ENCODE results near the gene NTM.

Gene NTM

DNA sequence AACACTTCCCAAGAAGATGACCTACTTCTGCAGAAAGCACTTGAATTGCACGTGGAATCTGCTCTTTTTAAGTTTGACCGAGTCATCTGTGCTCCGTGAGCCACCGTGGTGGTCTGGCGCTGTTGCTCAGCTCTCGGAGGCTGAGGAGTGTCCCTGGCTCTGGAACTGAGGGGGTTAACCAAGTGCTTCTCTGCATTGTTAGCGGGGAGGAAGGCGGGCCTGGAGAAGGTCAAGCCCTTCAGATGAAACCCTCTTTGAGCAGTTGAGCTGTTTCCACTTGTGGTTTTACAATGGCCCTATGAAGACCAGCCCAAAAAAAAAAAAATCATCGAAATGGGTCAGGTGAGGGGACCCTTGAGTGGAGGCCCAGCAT, 286.4 kb downstream of the NTM start:
- DNase-seq: no peak

DNA sequence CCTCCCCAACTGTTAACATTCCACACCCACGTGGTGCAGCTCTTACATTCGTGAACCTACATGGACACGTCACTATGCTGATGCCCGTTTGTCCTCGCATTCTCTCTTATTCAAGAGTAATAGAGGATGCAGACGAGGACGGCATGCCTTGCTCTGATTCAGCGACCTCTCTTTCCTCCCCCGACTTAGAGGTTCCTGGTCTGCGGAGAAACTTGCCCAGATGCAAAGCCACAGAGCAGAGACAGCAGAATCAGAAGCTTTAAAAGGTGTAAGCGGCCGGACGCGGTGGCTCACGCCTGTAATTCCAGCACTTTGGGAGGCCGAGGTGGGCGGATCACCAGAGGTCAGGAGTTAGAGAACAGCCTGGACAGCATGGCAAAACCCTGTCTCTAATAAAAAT, 288.0 kb downstream of the NTM start:
- DNase-seq: no peak

DNA sequence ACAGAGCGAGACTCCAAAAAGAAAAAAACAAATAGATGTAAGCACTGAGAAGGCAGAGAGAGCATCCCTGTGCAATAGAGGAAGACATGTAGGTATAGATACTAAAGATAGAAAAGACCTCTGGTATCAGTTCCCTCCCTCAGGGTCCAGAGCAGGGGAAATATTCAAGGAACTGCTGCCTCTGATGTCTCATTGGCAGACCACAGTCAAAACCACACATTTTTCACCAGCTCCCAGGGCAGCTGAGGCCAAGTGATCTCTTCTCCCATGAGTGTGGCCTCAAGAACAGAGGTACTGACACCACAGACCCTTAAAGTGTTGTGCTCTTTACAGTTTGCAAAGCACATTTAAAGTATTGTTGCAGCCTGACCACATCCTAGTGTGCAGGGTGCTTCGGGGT, 288.5 kb downstream of the NTM start:
- no peak for DNase-seq

DNA sequence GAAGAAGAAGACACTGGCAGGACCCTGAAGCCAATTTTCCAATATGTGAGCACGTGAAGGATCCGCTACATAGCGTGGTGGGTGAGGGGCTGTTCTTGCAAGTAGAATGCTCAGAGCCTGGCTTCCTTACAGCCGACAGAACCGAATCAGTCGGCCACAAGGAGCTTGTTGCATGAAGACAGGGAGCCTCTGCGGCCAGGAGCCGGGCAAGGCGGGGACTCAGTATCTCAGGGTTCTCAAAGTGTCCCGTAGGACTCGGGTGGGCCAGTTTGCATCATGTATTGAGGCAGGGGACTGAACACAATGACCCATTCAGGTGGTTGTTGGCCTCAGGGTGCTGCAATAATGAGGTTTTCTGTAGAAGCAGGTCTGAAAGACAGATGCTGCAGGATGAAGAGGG, 289.5 kb downstream of the NTM start:
- no peak for DNase-seq

DNA sequence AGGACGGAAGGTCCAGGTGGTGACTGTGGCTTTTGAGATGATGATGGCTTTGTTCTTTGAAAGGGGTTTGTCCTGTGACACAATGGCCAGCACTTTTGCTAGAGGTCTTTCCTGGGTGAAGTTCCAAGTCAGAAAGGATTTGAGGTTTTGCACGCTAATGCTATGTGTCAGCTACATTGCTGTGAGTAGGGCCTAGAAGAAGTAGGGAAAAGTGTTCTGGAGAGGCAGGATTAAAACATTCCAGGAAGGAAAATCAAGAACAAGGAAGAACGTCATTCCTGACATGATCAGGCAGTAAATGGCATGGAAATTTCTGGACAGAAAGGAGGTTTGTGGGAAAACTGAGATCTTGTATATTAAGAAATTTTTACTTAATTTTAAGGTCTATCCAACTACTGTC, 290.7 kb downstream of the NTM start:
- DNase-seq: no peak

DNA sequence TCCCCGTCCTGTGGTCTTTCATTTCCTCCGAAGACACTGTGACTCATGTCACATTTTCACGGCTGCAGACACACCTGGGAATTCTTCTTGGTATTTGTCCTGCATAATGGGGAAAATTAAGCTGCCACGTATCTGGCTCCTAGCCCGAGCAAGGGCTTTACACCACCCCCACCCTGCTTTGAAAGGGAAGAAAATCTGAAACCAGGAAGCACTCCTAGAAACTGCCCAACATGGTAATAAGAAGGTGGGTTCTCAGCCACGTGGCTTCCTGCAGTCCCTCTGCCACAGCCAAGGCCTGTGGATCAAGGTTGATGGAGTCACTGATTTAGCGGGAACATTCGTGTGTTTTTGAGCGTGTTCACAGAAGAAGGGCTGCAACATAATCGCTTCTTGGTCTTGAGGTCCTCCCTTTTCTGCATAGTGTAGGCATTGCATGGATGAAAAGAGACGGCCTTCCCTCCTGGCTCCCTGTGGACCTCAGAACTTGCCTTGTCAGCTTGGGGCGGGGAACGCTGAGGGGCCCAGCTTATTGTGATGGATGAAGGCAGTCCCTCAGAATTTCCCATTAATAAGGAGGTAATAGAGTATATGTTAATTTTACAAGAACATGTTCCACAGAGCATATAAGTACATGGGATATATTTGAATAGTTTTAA, 292.0 kb downstream of the NTM start:
- DNase-seq: no peak

DNA sequence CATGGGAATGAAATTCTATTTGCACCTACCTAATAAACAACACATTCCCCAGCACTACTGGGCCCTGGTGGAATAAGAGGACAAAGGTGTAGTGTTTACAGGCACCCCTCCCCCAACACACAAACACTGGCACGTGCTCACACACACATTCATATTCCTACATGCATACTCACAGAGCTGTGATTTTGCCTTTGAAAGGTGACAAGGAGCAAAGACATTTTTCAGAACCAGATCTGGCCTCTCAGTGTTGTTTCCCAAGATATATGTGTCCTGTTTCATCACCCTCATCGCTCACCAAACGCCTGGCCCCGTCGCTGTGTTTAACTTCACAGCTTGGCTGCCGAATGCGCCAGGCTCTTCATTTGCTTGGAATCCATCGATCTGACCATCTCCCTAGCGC, 292.6 kb downstream of the NTM start:
- DNase-seq: no peak

DNA sequence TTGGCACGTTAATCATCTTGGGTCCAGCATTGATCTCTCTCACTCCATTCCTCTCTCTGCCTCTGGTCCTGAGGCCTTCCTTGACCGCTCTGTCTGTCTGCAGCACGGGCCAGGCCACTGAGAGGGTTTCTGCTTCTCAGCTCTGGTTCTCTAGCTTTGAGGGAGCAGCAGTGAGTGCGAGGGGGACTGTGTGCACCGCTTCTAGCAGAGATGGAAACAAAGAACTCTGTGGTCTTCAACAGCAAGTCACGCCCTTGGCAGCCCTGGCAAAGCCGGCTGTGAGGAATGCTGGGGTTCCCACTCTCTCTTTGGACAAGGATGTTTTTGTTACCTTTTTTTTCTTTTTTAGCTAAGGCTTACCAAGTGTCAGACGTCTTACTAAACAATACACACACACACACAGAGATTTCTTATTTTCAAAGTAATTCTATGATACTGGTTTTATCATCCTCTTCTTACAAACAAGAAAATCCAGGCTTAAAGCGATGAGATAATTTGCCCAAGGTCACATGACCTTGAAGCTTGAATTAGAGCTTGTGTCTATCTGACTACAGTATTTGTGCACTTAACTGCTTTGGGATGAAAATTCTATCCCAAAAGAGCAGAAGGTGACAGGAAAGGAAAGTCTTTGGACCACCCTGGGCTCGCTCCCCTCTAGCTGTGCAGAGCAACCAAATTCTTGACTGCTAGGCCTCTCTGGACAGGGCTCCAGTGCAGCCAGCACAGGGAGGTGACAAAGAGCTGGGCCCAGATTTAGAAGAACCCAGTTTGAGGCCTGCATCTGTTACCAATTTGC, 293.2 kb downstream of the NTM start:
- no peak for DNase-seq

DNA sequence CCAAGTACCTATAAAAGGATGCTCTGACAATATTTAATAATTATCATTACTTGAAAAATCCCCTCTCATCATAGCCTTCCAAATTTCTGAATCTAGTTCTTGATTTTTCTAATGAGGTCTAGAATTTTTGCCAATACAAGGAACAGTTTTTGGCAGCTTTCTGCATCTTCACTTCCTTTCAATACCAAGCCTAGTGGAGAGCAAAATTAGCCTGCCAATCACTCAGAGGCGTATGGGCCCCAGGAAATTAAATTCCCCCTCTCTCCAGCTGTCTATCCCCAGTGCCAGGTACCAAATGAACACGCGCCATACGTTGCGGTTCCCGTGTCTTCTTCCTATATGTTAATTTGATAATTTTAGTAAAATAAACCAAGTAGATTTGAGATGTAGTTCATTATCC, 293.9 kb downstream of the NTM start:
- no peak for DNase-seq

DNA sequence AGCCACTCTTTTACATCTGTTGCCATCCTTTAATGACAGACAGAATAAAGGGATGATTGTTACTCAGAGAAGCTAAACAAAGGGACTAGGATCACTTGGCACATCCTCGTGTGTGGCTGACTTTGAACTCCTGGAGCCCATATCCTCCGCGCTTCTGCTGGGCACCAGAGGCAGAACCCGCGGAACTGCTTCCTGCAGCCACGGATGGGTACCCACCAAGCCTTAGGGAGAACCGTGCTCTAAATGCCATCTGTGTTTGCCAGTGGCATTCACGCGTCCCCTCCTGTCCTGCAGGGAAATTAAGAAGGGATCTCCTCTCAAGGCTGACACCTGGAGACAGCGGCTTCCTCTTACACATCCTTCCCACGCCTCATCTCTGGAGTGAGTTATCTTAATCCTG, 294.4 kb downstream of the NTM start:
- DNase-seq: no peak

DNA sequence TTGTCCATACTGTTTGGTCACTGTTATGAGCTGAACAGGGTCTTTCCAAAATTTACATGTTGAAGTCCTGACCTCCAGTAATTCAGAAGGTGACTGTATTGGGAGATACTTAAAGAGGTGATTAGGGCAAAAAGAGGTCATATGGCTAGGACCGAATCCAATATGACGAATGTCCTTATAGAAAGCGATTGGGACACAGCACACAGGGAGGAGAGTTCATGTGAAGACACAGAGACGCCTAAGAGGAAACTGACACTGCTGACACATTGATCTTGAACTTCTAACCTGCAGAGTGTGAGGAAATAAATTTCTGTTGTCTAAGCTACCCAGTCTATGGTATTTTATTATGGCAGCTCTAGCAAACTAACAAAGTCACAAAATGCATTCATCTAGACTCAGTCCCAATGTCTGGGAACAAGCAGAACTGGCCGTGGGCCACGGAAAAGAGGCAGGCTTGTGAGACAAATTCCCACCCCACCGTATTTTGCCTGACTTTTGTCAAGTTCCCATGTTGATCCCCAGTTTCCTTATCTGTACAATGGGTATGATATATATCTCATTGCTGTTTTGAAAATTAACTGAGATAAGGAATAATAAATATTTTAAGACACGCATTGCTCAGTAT, 295.0 kb downstream of the NTM start:
- DNase-seq: peak in 1 of 3 donors; percentile 20

DNA sequence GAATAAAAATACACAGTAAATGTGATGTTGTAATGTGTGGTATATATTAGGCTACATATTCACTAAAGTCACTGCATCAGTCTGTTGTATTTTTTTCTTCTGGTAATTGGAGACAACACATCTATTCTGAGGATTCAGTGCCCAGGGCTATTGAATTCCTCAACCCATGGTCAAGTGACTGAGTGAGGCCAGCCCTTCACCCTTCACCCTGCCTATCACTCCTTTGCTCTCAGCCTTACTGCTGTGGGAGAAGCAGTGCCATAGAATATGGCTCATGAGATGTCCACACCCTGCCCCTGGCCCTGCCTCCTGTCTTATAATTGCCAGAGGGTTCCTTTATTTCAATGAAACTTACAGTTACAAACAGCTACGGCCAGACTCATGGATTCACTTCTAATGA, 295.6 kb downstream of the NTM start:
- DNase-seq: no peak

DNA sequence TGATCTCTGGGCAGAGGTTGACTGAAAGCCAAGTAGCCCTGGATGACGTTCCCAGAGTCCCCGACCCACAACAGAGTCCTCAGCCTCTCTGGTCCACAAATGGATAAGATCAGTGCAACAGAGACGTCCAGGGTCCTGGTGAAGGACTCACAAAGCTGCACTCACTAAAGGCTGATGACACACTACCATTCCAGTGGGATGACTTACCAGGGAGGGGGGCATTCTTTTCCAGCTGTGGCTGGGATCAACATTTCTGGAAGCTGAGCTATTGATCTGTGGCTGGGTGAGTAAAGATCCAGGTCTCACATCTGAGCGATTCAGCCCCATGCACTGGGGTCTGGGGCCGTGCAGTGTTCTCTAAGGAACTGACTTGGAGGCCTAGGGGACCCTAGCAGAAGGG, 296.2 kb downstream of the NTM start:
- no peak for DNase-seq

DNA sequence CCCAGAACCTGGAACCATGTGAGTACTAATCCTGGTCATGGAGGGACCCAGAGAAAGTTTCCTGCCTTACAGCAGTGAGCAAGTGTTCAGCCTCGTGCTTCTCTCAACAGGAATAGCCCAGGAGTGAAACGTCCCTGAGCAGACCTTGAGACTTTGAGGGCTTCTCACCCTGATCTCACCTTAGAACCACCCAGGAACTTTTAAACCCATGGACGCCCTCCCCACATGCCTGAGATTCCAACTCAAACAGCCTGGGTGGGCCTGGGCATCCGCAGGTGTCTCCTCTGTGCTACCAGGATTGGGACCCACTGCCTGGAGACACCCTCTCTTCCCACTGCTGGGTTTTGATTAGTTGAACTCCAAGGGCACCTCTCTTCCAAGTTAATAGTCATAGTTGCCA, 297.2 kb downstream of the NTM start:
- DNase-seq: no peak

DNA sequence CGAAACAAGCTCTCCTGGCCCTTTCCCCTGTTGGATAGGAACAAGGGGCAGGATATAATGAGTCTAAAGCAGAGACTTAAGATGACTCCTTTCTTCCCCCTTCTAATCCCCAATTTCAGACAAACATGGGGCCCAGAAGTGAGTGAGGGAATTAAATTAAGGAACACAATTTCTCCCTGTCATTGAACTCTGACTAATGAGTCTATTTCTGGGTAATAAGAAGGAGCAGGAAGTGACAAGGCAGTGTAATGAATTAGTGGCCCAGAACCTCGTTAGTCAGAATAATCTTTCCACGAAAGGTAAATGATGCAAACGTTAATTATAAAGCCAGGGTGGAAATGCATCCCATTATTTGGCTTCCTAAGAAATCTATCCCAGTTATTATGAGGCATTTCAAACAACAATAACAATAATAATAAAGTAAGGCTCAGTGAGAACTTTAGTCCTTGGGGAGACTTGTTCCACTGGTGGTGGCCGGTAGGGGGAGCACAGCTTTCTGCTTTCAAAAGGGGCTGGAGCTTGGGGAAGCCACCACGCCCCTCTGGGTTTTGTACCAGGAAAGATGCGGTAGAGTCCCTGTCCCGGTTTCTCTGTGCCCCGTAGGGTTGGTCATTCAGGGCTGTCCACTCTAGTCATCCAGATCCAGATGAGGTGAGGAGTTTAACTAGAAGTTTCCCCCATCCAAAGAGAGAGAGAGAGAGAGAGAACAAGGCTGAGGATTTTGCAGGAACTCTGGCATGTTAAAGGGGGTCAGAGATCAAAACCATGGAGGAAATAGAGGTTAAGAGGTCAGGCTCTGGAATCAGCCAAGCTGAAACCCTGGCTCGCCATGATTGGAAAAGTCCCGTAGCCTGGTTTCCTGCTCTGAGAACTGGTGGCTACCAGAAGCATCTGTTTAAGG, 298.3 kb downstream of the NTM start:
- peak; percentile 66 to 87 (median 76) for DNase-seq

DNA sequence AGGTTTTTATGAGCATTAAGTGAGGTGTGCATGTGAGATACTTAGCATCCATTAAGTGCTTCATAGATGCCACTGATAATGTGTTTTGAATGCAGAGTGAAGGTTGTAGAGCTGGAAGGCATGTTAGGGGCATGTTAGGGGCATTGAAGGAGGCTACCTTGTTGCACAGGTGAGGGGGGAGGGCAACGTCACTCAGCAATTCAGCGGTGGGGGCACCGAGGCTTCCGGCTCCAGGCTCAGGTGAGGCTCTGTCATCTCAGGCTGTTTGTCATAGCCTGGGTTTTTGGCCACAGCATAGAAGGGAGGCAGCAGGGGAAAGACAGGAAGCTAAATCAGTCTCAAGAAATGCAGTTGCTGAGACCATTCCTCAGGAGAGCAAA, 299.0 kb downstream of the NTM start:
- DNase-seq: no peak

DNA sequence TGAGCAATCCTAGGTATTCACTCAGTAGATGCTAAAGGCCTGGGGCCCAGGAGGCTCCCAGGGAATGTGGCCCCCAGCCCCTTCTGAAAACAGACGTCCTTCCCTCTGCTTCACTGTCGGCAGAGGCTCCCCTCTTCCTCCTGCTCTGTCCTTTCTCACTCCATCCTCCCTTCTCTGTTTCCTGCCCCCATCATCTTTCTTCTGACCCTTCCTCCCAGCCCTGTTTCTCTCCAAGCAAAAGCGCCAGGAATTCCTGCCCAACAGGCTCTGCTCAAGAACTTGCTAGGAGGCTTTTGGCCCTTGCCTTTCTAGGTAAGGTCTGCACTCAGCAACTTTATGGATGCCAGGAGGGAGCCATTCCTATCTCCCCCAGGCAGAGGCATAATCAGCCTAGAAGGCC, 300.5 kb downstream of the NTM start:
- DNase-seq: no peak

DNA sequence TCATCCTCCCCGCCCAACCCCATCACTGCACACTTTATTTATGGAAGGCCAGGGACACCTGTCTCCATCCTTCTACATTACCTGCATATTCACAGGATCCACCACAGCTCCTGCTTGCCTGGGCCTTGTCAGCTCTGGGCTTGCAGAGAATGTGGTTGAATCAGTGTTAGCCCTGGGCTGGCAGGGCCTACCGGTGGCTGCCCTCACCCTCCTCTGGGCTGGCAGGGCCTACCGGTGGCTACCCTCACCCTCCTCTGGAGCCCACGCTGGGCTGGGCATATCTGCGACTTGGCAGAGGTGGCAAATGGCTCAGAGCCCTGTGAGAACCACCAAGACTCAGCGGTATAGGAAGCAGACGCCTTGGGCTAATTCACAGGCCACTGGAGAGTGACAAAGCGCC, 300.9 kb downstream of the NTM start:
- no peak for DNase-seq

DNA sequence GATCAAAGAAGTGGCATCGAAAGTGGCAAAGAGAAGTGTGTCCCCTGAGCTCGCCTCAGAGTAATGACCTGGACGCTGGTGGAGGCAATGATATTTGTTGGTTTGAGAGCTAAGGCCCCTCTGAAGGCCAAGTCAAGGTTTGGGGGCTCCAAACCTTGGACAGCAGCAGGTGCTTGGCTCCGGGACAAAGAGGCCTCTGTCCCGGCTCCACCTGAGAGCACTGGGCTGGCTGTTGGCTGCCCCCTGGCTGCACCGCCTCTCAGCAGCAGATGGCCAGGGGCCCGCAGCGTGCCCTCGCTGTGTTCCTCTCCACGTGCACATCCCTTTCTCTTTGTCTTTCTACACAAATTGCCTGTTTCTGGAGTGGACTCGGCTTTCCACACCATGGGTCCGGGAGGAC, 301.3 kb downstream of the NTM start:
- no peak for DNase-seq

DNA sequence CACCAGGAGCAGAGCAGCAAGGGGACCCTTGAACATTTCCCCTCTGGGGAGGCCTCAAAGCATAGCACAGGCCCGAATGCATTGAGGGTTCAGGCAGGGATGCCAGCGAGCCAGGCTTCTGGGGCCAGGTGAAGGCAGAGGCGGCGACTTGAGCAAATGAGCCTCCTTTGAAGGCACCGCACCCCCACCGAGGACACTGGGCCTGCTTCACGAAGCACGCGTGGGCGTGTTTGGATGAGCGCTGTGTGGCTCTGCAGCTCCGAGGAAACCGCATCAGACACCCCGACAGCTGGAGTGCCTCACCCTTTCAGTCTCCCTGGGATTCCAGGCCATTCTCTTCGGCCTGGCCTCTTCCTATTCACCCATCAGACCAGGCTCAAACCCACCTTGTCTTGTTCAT, 301.8 kb downstream of the NTM start:
- no peak for DNase-seq

DNA sequence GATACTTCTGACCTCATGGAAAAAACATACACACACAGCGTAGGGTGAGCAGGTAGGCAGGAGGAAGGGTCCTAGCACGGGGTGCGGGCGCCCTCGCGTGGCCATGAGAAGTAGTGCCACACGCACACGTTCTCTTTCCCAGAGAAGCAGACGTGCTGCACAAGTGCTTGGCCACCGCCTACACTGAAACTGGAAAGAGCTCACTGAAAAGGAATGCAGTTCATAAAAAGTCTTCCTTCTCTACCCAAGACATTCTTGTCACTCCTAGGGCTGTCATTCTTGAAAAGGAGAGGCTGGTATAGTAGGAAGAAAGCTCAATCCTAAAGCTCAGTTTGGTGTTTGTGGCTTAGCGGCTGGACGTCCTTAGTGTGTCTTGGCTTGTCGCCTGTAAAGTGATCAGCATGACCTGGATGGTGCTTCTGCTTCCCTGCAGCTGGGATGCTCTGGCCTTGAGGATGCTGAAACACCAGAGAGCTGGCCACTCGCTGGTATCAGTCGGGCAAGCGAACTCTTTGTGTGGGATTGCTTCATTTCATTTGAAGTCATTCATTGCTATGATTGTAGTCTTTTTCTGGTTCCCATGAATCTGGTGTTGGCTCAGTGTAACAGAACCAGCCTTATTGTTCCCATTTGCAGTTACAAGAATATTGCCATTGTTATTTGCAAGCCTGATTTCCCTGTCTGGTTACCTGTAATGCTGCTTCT, 303.8 kb downstream of the NTM start:
- DNase-seq: peak; percentile 48 to 73 (median 69)

DNA sequence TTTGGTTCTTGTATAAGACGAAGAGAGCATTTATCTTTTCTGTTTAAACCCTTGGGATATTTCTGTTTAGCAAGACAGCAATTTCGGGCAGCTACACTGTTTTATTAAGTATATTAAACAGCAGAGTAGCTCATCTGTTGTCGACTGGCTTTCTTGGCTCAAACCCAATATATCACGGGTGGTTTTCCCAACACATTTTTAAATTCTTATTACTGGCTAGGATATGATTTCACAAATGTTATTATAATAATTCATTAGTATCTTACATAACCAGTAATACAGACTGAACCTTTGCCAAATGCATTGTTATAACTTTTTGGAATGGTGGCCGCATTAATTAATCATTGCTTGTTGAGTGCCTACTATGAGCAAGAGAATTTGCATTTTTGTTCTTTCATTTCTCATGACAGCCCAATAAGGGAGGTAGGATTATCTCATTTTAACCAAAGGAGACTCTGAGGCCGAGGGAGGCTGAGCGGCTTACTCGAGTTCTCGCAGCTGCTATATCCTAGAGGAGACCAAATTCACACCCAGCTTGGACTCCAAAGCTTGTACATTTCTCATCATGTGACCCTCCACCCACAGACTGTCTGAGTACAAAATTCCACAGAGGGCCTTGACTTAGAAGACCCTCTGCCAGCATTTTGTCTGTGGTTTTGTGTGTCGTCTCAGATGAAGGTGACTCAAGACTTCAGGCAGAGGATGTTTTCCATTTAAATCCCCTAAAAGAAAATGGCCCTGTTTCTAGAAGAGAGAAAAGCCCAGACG, 304.9 kb downstream of the NTM start:
- DNase-seq: no peak

Measured in suppressor macrophage treated with lipopolysaccharide for 1 hour (primary cell).